ENCODE measurements around the gene ACADS. TPM values are rescaled to one million over a fixed set of nuclear protein-coding genes. Genes with fewer than 3 reads are reported as not detected.

The ACADS gene
- 8.5 and 15.0 TPM in 2 replicates for total RNA-seq

DNA sequence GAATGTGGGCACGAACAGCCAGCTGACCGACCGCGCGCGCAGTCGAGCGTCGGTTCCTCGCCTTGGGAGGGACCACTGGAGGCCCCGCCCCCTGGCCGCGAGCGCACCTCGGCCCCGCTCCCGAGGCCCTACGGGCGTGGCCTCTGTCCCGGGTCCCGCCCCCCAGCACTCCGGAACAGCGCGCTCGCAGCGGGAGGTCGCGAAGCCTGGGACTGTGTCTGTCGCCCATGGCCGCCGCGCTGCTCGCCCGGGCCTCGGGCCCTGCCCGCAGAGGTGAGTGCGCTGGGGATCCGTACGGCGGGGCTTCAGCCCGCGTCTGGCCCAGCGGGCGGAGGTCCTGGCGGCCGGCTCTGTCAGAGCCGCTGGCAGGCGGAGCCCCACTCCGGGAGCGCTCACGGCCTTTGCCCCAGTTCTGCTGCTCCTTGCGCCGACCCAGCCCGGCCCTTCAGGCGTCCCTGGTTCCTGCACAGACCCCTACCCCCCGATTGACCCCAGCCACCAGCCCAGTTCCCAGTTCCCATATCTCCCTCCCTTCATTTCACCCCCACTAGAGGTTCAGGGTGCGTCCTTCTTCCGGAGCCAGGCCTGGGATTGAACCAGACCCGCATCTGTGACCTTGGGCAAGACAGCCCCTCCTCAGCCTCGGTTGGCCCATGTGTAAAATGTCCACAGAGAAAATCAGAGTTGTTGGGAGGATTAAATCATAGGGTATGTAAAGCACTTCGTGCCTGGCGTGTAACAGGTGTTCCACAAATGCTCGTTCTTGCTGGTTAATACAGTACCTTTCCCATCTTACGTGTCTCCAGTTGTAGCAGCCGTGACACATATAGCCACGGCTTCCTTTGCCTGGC is at the start of gene ACADS:
Gene ACADS (plus strand): TSS at position 168 of the 851 bp plus-strand sequence. CDS start 60 bp downstream, at position 228.

DNA sequence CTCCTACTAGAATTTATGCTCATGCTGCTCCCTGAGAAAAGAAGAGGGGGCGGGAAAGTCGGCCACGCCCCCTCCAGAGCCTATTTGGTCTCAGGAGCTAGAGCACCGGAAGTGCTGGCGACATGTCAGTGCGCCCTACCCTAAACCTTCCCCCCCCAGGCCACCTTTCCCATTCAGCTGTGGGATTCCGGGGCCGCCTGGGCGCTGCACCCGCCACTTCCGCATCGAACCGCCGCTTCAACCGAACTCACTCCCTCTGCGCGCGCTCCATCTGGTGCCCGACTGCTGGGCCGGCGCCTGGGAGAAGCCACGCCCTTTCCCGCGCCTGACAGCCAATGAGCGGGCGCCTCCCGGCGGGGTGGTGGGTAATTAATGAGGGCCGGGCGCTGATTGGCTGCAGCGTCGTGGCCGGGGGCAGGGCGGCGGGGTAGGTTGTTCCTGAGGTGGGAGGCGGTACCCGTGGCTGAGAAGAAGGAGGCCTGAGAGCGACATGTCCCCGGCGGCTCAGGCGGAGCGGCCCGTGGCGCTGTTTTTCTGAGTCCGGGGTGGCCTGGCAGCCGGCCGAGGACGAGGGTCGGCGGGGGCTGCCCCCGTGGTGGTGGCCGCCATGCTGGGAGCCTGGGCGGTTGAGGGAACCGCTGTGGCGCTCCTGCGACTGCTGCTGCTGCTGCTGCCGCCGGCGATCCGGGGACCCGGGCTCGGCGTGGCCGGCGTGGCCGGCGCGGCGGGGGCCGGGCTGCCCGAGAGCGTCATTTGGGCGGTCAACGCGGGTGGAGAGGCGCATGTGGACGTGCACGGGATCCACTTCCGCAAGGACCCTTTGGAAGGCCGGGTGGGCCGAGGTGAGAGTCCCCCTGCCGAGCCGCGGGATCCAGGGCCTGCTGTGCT is 38.7 kb upstream of the ACADS start, which contains the start of gene MLEC:
Gene MLEC (plus strand): TSS at position 460 of the 888 bp plus-strand sequence. CDS start 148 bp downstream, at position 608.

DNA sequence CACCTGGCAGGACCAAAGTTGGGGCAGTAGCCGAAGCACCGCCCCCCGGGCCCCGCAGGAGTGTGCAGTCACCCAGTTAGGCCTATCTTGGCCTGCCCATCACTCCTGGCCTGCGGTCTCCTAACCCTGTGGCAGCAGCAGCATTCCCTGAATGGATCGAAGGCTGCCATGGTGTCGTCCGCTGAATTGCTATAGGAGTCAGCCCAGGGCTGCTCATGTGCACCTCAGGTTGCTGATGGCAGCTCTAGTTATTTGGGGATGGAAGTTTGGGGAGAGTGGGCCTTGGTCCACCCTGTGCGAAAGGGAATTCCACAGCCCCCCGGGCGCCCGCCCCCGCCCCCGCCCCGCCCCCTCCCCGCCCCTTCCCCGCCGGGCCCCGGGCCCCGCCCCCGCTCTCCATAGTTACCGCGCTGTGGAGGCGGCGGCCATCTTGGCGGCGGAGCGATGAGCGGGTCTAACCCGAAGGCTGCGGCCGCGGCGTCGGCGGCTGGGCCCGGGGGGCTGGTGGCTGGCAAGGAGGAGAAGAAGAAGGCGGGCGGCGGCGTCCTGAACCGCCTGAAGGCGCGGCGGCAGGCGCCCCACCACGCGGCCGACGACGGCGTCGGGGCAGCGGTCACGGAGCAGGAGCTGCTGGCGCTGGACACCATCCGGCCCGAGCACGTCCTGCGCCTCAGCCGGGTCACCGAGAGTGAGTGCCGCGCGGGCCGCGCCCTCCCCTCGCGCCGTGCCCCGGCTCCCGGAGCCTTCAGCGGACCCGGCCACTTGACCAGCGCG is 15.4 kb upstream of the ACADS start, which contains the start of gene UNC119B:
Gene UNC119B (plus strand): TSS at position 428 of the 774 bp plus-strand sequence. CDS start 17 bp downstream, at position 445.

Other genes starting within 250 kb of the ACADS start
- gene DYNLL1, start 229.7 kb upstream of the ACADS start, total RNA-seq: 244 and 390 TPM in 2 replicates
- 30.8 and 44.9 TPM in 2 replicates for gene COQ5, start 196.7 kb upstream of the ACADS start, total RNA-seq
- gene RNF10, start 191.5 kb upstream of the ACADS start, total RNA-seq: 106 and 123 TPM in 2 replicates
- 18.1 and 37.8 TPM in 2 replicates for gene POP5, start 144.4 kb upstream of the ACADS start, total RNA-seq
- 0.65 and 0.88 TPM in 2 replicates for gene CABP1, start 85.2 kb upstream of the ACADS start, total RNA-seq
- 80.1 and 109 TPM in 2 replicates for gene MLEC, start 38.7 kb upstream of the ACADS start, total RNA-seq
- gene UNC119B, start 15.4 kb upstream of the ACADS start, total RNA-seq: 20.8 and 25.5 TPM in 2 replicates
- 8.3 and 15.3 TPM in 2 replicates for gene SPPL3, start 178.5 kb downstream of the ACADS start, total RNA-seq